ENCODE results near the gene COL4A5. TPM values are rescaled to one million over a fixed set of nuclear protein-coding genes. Genes with fewer than 3 reads are reported as not detected.
"Not testable (repeated sequence)": the region's sequence is repeated elsewhere in the genome, so short reads cannot be mapped to it uniquely, and the experiment has no call there.

COL4A5 gene
- total RNA-seq, 1 donor from 2014 or later = 40.0 TPM

GRCh38 chrX:108453841-108454240 is 14.2 kb downstream of the COL4A5 start:
- DNase-seq (ENCODE audit: low read depth) = no peak

- no peak for DNase-seq (ENCODE audit: low read depth)
Observed at GRCh38 chrX:108456971-108457477, 17.4 kb downstream of the COL4A5 start.

GRCh38 chrX:108464604-108465003 is 25.0 kb downstream of the COL4A5 start:
- peak; percentile 48 for DNase-seq (ENCODE audit: low read depth)

- DNase-seq (ENCODE audit: low read depth) = peak; percentile 53
Observed at GRCh38 chrX:108468486-108468885, 28.8 kb downstream of the COL4A5 start.

GRCh38 chrX:108473979-108474378 is 34.3 kb downstream of the COL4A5 start:
- DNase-seq (ENCODE audit: low read depth) = no peak

GRCh38 chrX:108481528-108481927 is 41.9 kb downstream of the COL4A5 start:
- DNase-seq (ENCODE audit: low read depth) = not testable (repeated sequence)

GRCh38 chrX:108484251-108484650 is 44.6 kb downstream of the COL4A5 start:
- no peak for DNase-seq (ENCODE audit: low read depth)

GRCh38 chrX:108485960-108486359 is 46.3 kb downstream of the COL4A5 start:
- DNase-seq (ENCODE audit: low read depth) = no peak

GRCh38 chrX:108494406-108495090 is 54.9 kb downstream of the COL4A5 start:
- no peak for DNase-seq (ENCODE audit: low read depth)

GRCh38 chrX:108511721-108512120 is 72.1 kb downstream of the COL4A5 start:
- DNase-seq (ENCODE audit: low read depth) = no peak

GRCh38 chrX:108516184-108516583 is 76.5 kb downstream of the COL4A5 start:
- no peak for DNase-seq (ENCODE audit: low read depth)

- DNase-seq (ENCODE audit: low read depth) = no peak
Observed at GRCh38 chrX:108527724-108528123, 88.1 kb downstream of the COL4A5 start.

GRCh38 chrX:108537005-108537404 is 97.4 kb downstream of the COL4A5 start:
- peak; percentile 50 for DNase-seq (ENCODE audit: low read depth)

GRCh38 chrX:108541286-108541685 is 101.6 kb downstream of the COL4A5 start:
- DNase-seq (ENCODE audit: low read depth) = no peak

- DNase-seq (ENCODE audit: low read depth) = no peak
Observed at GRCh38 chrX:108557580-108557979, 117.9 kb downstream of the COL4A5 start.

- DNase-seq (ENCODE audit: low read depth) = no peak
Observed at GRCh38 chrX:108558217-108558616, 118.6 kb downstream of the COL4A5 start.

GRCh38 chrX:108573136-108573535 is 133.5 kb downstream of the COL4A5 start:
- no peak for DNase-seq (ENCODE audit: low read depth)

GRCh38 chrX:108582151-108582550 is 142.5 kb downstream of the COL4A5 start:
- DNase-seq (ENCODE audit: low read depth) = no peak

- peak; percentile 6 for DNase-seq (ENCODE audit: low read depth)
Observed at GRCh38 chrX:108584617-108585211, 145.1 kb downstream of the COL4A5 start.

GRCh38 chrX:108590496-108590895 is 150.9 kb downstream of the COL4A5 start:
- DNase-seq (ENCODE audit: low read depth) = no peak

- no peak for DNase-seq (ENCODE audit: low read depth)
Observed at GRCh38 chrX:108601276-108601675, 161.6 kb downstream of the COL4A5 start.

GRCh38 chrX:108610141-108610540 is 170.5 kb downstream of the COL4A5 start:
- no peak for DNase-seq (ENCODE audit: low read depth)

GRCh38 chrX:108614616-108615015 is 175.0 kb downstream of the COL4A5 start:
- no peak for DNase-seq (ENCODE audit: low read depth)

Measured in myocyte (in vitro differentiated cells).